Measurements from ENCODE around the gene TEK.

DNA sequence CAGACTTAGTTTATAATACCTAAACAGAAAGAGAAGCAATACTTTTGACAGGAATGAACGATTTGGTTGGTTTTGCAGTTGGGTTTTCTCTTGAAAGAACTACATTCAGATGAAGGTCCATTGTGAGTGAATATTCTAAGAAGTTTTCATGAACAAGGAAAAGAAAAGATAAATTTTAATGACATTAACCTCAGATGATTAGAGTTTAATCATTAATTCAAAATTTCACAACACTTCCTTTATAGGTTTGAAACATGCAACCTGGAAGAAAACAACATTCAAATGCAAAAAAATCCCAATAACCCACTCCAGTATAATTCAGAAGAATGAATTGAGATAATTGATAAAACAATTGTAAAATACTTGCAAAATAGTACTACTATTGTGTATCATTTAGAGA lies 164.2 kb downstream of the TEK start:
- TF ChIP-seq CTCF (IDR thresholded peaks at IDR 0.05), result no peak
- TF ChIP-seq POLR2A (IDR thresholded peaks at IDR 0.05), result no peak
- TF ChIP-seq EP300 (IDR thresholded peaks at IDR 0.05), result no peak
